ENCODE results near the gene MYO6.

DNA sequence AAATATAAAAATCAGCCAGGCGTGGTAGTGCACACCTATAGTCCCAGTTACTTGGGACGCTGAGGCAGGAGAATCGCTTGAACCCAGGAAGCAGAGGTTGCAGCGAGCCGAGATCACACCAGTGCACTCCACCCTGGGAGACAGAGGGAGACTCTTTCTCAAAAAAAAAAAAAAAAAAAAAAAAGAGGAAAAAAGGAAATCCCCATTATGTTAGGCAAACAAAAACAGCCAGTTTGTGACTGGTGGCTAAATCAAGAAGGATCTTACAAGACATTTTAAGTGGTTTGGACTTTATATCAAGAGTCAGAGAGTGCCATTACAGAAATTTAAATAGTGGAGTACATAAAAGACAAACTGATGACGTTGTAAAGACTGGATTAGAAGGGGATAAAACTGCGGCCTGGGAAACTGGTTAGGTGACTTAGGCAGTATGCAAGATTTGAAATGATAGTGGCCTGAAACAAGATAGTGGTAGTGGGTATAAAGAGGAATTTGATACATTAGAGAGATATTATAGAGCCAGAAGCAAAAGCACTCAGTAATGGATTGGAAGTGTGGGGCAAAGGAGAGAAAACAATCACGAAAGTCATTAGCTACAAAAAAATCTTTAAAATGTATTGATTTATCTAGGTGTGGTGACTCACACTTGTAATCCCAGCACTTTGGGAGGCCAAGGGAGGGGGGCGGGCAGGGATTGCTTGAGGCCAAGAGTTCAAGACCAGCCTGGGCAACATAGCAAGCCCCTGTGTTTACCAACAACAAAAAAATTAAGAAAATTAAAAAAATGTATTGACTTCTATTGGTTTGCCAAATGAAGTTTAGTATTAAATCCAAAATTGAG, 1.7 kb upstream of the MYO6 start:
- TF ChIP-seq, protein P1, sequence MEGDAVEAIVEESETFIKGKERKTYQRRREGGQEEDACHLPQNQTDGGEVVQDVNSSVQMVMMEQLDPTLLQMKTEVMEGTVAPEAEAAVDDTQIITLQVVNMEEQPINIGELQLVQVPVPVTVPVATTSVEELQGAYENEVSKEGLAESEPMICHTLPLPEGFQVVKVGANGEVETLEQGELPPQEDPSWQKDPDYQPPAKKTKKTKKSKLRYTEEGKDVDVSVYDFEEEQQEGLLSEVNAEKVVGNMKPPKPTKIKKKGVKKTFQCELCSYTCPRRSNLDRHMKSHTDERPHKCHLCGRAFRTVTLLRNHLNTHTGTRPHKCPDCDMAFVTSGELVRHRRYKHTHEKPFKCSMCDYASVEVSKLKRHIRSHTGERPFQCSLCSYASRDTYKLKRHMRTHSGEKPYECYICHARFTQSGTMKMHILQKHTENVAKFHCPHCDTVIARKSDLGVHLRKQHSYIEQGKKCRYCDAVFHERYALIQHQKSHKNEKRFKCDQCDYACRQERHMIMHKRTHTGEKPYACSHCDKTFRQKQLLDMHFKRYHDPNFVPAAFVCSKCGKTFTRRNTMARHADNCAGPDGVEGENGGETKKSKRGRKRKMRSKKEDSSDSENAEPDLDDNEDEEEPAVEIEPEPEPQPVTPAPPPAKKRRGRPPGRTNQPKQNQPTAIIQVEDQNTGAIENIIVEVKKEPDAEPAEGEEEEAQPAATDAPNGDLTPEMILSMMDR (IDR thresholded peaks at IDR 0.05): no peak
- no peak for TF ChIP-seq POLR2A (IDR thresholded peaks at IDR 0.05)
